Esophagus squamous epithelium (tissue), 4 donors: ENCODE results near the gene NOP16.

Source experiments
- CTCF ChIP-seq, 6 experiments: fragments of 450-650 bp in 4 of 6; fragments of 200-600 bp in 2 of 6; sonication (generic) in 2 of 6; IDR thresholded peaks; one replicate each; pipeline ENCODE4 v1.5.1; 2016 to 2019; ENCODE audit warnings: antibody characterized with exemption in 6 of 6, mild to moderate bottlenecking in 4 of 6, moderate library complexity in 4 of 6
- POLR2A ChIP-seq, 4 donors: fragments of 450-650 bp; IDR thresholded peaks; one replicate each; pipeline ENCODE4 v1.6.1; 2017; ENCODE audit warnings: antibody characterized with exemption in 4 of 4, mild to moderate bottlenecking in 4 of 4, moderate library complexity in 3 of 4

GRCh38 chr5:176436656-176437055 is 48.3 kb upstream of the NOP16 start:
- TF ChIP-seq CTCF (IDR thresholded peaks at IDR 0.05) (no peak), POLR2A (IDR thresholded peaks at IDR 0.05) (no peak)
